ENCODE measurements around the gene ECSCR.

Gene ECSCR

DNA sequence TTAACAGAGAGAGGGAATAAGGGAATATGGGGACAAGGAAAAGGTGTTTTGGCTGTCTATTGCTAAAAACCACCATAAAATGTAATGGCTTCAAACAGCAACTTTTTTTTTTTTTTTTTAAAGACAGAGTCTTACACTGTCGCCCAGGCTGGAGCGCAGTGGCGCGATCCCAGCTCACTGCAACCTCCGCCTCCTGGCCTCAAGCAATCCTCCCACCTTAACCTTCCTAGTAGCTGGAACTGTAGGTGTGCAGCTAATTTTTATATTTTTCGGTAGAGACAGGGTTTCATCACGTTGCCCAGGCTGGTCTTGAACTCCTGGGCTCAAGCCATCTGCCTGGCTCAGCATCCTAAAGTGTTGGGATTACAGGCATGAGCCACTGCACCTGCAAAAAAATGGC is 54.4 kb downstream of the ECSCR start:
- no peak for DNase-seq (ENCODE audit: low read depth)

GRCh38 chr5:139407517-139407916 is 55.0 kb downstream of the ECSCR start:
- TF ChIP-seq, protein P1, sequence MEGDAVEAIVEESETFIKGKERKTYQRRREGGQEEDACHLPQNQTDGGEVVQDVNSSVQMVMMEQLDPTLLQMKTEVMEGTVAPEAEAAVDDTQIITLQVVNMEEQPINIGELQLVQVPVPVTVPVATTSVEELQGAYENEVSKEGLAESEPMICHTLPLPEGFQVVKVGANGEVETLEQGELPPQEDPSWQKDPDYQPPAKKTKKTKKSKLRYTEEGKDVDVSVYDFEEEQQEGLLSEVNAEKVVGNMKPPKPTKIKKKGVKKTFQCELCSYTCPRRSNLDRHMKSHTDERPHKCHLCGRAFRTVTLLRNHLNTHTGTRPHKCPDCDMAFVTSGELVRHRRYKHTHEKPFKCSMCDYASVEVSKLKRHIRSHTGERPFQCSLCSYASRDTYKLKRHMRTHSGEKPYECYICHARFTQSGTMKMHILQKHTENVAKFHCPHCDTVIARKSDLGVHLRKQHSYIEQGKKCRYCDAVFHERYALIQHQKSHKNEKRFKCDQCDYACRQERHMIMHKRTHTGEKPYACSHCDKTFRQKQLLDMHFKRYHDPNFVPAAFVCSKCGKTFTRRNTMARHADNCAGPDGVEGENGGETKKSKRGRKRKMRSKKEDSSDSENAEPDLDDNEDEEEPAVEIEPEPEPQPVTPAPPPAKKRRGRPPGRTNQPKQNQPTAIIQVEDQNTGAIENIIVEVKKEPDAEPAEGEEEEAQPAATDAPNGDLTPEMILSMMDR (IDR thresholded peaks at IDR 0.05; ENCODE audit: control insufficient read depth, insufficient read depth, low read depth, low read length, missing control alignments): no peak
- DNase-seq (ENCODE audit: low read depth): no peak
- no peak overlapping the region for H3K4me3 ChIP-seq (ENCODE audit: control insufficient read depth, low read depth, low read length)

More for the DNA sequence above, 54.4 kb downstream of the ECSCR start:
- TF ChIP-seq, protein P1 (IDR thresholded peaks at IDR 0.05; ENCODE audit: control insufficient read depth, insufficient read depth, low read depth, low read length, missing control alignments): no peak
- H3K4me3 ChIP-seq (ENCODE audit: control insufficient read depth, low read depth, low read length): no peak overlapping the region

DNA sequence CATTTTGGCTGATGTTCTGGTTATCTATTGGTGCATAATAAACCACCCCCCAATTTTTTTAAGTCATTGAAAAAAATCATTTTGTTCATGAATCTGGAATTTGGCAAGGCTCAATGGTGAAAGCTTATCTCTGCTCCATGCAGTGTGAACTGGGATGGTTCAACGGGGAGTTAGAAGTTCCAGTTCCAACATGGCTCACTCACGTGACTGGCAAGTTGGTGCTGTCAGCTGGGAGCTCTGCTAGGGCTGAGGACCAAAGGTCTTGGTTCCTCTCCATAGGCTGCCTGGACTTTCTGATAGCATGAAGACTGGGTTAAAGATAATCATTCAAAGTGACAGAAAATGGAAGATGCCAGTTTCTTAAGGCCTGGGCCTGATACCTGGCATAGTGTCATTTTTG is 55.6 kb downstream of the ECSCR start:
- TF ChIP-seq, protein P1 (IDR thresholded peaks at IDR 0.05; ENCODE audit: control insufficient read depth, insufficient read depth, low read depth, low read length, missing control alignments): no peak
- no peak overlapping the region for H3K4me3 ChIP-seq (ENCODE audit: control insufficient read depth, low read depth, low read length)
- no peak for DNase-seq (ENCODE audit: low read depth)

GRCh38 chr5:139404484-139404840 is 58.1 kb downstream of the ECSCR start:
- TF ChIP-seq, protein P1 (IDR thresholded peaks at IDR 0.05; ENCODE audit: control insufficient read depth, insufficient read depth, low read depth, low read length, missing control alignments): no peak
- no peak for DNase-seq (ENCODE audit: low read depth)
- no peak overlapping the region for H3K4me3 ChIP-seq (ENCODE audit: control insufficient read depth, low read depth, low read length)

DNA sequence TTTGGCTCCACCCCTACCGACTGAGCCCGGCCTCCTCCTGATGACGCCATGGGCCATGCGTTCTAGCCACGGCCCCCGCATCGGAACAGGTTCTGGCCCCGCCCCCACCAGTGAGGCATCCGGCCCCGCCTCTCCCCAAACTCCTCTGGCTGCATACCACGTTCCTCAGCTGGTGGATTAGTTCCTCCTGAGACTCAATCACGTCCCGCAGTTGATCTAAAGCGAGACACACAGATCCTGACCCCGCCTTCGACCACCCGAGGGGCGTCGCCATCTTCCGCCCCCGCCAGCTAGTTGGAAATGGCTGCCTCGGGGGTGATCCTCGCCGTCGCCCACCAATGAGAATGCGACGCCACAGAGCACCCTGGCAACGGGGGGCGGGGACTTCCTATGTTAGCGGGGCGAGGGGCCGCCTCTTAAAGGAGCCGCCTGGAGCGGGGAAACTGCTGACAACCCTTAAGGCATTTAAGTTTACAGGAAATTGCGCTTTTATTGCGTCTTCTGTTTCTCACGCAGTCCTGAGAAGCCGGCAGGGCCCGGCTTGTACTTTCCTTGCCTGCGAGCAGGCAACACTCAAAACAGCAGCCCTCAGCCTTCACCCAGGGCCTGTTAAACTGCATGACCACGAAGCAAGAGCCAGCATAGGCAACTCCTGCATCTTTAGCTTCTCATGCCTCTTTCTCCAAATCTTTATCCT is 58.6 kb downstream of the ECSCR start, which contains the start of gene SPATA24:
Gene SPATA24, minus strand, starts transcription at position 303 of the 697 bp plus-strand sequence. Its CDS starts 29 bp downstream, at position 274.
- DNase-seq (ENCODE audit: low read depth): peak; percentile 88
- TF ChIP-seq, protein P1 (IDR thresholded peaks at IDR 0.05; ENCODE audit: control insufficient read depth, insufficient read depth, low read depth, low read length, missing control alignments): no peak
- H3K4me3 ChIP-seq (ENCODE audit: control insufficient read depth, low read depth, low read length): peak within 1 kb of the TSS; percentile 48

- no peak for DNase-seq (ENCODE audit: low read depth)
- peak overlapping the region; percentile 48 for H3K4me3 ChIP-seq (ENCODE audit: control insufficient read depth, low read depth, low read length)
- TF ChIP-seq, protein P1 (IDR thresholded peaks at IDR 0.05; ENCODE audit: control insufficient read depth, insufficient read depth, low read depth, low read length, missing control alignments): no peak
These were observed 59.1 kb downstream of the ECSCR start for GRCh38 chr5:139403418-139403786.

All from AG09309 (cell line).